Pons (tissue), 1 donor: Measurements from ENCODE around the gene NDUFB11.
"Not testable (repeated sequence)": the region's sequence is repeated elsewhere in the genome, so short reads cannot be mapped to it uniquely, and the experiment has no call there.

Source experiments
- DNase-seq: peaks from one replicate; pipeline ENCODE4 v3.0.0-alpha.2; 2016; ENCODE audit warnings: low spot score

NDUFB11 gene

DNA sequence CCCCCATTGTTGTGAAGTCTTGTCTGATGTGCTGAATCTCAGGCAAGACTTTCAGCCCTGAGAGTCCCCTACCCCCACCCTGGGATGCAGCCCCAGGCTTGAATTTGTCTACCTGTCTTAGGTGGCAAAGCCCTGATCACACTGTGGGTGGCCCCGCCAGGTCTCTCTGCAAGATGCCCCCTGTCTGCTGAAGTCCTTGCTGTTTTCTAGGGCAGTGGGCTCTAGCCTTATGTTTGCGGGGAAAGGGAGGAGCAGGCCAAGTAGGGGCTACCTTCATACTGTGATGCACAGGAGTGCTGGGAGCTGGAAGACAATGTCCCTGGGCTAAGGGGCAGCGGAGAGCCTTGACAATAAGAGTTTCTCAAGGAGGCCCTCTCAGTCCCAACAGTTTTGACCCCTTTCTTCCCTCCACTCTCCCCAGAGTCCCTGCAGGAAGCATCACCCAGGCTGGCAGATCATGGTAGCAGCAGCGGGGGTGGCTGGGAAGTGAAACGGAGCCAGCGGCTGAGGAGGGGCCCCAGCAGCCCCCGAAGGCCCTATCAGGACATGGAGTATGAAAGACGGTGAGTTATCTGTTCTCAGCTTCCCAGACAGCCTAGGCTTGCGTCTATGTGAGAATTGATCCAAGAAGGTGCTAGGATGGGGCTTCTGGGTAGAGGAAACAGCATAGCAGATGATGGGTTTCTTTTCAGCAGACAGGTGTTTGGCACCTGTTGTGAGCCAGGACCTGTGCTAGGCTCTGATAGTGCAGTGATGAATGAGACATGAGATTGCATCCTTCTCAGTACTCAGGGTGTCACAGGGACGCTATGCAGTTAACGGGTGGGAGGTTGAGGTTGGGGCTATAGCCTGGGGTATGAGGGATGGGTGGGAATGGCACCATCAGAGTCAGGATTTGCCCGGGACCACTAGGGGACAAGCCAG lies 2.7 kb upstream of the NDUFB11 start:
- DNase-seq = no peak

- DNase-seq = no peak
These were observed 1.8 kb upstream of the NDUFB11 start for GRCh38 chrX:47146121-47146935.

GRCh38 chrX:47145395-47146120 lies 1.1 kb upstream of the NDUFB11 start:
- DNase-seq = no peak

GRCh38 chrX:47143894-47144625 lies 442 bp downstream of the NDUFB11 start:
- DNase-seq = peak; percentile 30

- DNase-seq = no peak
These were observed 6.3 kb downstream of the NDUFB11 start for GRCh38 chrX:47138171-47138570.

DNA sequence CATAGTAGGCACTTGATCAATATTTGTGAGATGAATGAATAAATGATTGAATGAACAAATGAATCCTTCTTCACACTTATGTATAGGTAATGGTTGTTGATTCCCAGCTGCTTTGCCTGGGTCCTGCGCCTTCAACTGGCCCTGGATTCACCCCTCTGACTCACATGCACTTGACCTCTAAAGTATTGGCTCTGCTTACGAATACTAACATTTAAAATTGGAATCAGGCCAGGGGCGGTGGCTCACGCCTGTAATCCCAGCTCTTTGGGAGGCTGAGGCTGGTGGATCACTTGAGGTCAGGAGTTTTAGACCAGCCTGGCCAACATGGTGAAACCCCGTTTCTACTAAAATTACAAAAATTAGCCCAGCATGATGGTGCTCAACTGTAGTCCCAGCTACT lies 8.9 kb downstream of the NDUFB11 start:
- not testable (repeated sequence) for DNase-seq

GRCh38 chrX:47133493-47133892 lies 11.0 kb downstream of the NDUFB11 start:
- no peak for DNase-seq

- DNase-seq = no peak
These were observed 14.6 kb downstream of the NDUFB11 start for GRCh38 chrX:47129899-47130358.

DNA sequence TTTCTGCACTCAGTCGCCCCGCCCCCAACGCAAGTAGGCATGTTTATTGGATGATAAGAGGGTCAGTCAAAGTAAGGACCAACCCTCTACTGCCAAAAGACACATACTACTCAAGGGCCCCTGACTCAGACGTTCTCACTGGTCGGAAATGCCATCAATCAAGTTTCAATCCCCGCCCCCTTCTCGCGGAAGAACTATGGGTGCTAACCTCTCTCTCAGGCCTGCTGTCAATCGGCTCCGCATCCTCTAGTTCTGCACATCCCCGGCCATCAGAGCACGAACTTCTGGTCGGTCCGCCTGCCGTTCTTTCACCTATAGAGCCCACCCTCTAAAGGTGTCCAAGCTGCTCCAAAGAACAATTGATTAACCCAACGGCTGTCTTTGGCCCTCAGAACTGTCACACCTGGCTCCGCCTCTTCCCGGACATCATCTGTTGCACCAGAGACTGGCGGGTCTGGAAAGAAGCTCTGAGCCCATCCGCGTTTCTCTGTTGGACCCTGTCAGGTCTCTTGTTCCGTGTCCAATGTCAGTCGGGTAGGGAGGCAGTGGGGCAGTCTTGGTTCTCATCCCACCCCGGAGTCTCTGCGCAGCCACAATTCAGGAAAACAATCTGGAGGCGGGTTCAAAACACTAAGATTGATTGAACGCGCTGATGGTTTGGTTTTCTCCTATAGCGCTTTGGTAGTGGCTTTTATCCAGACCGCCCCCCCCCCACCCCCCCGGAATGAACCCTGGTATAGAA lies 15.2 kb downstream of the NDUFB11 start:
- DNase-seq = peak; percentile 96

DNA sequence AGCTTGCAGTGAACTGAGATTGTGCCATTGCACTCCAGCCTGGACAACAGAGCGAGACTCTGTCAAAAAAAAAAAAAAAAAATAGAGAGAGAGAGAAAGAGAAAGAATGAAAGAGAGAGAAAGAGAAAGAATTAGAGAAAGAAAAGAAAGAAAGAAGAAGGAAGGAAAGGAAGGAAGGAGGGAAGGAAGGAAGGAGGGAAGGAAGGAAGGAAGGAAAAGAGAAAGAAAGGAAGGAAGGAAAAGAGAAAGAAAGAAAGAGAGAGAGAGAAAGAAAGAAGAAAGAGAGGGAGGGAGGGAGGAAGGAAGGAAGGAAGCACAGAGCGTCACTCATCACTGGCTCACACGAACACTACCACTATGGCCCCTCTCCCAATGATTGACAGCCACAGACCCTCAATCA lies 20.0 kb downstream of the NDUFB11 start:
- DNase-seq = not testable (repeated sequence)

DNA sequence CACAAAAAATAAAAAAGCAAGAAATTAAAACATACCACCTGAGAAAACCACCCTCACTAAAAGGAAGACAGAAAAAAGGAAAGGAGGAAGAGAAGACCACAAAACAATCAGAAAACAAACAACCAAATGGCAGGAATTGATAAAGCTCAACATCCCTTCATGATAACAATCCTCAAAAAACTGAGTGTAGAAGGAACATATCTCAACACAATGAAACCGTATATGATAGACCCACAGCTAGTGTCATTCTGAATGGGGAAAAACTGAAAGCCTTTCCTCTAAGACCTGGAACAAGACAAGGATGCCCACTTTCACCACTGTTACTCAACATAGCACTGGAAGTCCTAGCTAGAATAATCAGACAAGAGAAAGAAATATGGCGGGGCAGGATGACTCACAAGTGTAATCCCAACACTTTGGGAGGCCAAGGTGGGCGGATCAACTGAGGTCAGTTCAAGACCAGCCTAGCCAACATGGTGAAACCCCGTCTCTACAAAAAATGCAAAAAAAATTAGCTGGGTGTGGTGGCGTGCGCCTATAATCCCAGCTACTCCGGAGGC lies 27.9 kb downstream of the NDUFB11 start:
- not testable (repeated sequence) for DNase-seq

GRCh38 chrX:47112316-47112954 lies 32.1 kb downstream of the NDUFB11 start:
- DNase-seq = no peak

- DNase-seq = not testable (repeated sequence)
These were observed 33.4 kb downstream of the NDUFB11 start for GRCh38 chrX:47110936-47111615.

GRCh38 chrX:47101206-47101605 lies 43.3 kb downstream of the NDUFB11 start:
- no peak for DNase-seq

DNA sequence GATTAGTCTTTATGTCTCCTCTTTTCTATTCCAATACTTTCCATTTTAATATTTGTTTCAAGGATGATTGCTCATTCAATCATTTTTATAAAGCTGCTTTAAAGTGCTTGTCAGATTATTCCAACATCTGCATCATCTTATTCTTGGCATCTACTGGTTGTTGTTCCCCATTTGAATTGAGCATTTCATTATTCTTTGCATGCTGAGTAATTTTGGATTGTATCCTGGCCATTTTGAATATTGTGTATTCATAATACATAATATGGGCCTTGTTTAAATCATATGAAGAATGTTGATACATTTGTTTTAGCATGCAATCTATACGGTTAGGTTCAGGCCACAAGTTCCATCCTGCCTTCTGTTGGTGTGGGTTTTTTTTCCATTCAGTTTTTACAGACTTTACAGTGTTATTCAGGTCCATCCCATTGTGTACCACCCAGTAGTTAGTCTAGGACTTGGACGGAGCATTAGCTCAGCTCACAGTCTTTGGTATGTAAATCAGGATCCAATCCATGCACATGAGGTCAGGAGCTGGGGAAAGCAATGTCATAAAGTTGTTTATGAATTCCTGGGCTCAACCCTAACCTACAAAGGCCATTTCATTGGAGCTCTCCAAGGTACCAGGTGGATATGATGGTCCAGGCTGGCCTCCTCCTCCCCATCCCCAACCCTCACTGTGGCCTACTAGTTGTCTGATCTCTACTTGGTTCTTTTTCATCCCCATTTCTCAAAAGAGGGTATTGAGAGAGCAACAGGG lies 46.0 kb downstream of the NDUFB11 start:
- no peak for DNase-seq

- DNase-seq = no peak
These were observed 47.5 kb downstream of the NDUFB11 start for GRCh38 chrX:47097018-47097417.

DNA sequence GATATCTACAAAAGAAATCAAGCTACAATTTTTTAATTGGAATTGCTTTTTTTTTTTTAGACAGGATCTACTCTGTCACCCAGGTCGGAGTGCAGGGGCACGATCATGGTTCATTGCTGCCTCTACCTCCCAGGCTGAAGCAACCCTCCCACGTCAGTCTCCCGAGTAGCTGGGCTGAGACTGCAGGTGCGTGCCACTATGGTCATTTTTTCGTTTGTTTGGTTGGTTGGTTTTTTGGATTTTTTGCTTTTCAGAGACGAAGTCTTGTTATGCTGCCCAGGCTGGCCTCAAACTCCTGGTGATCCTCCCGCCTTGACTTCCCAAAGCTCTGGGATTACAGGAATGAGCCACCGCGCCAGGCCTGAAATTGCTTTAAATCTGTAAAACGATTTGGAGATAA lies 50.6 kb downstream of the NDUFB11 start:
- DNase-seq = no peak

- peak; percentile 40 for DNase-seq
These were observed 51.3 kb downstream of the NDUFB11 start for GRCh38 chrX:47093248-47093647.
